ENCODE results near the gene PODXL. TPM values are rescaled to one million over a fixed set of nuclear protein-coding genes. Genes with fewer than 3 reads are reported as not detected.

The PODXL gene
- total and polyA plus RNA-seq, 2 of the 8 experiments (the other 6 are each of a cell fraction or from before 2014, with no cell fraction given), result 638 to 925 TPM

DNA sequence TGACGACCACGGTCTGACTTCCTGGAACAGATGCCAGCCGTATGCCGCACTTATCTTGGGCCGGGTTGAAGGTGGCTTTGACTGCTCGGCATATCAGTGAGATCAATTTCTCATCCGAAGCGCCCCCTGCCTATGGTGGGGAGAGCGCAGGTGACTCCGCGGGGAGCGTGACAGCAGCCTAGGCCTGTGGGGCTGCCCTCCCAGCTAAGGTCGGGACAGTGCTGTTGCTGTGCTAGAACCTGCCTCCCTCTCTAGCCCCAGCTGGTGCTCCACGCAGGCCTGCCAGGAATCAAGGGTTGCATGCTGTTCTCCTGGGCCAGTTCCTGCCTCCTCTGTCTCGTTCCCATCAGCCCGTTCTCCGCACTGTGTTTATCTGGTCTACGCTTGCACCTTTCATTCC, 49.8 kb downstream of the PODXL start:
- H3K14ac ChIP-seq (ENCODE audit: insufficient read length), result no peak overlapping the region
- DNase-seq (ENCODE audit: low read depth in 1 of 2, low spot score in 2 of 2), result peak in 1 of 2 experiments; percentile 54
- POLR2A ChIA-PET (ENCODE audit: partially characterized antibody), result interaction anchor here (1.4 kb wide), 1 partner anchor 9 kb away, joined by 7 read pairs; no protein-coding TSS in a partner anchor
- H3K27ac ChIP-seq (ENCODE audit: low read depth, low read length), result no peak overlapping the region
- 0 out of 2 replicates have a peak overlapping the region, but pooled peaks have one; percentile 5 for H2BK5ac ChIP-seq (ENCODE audit: low read depth, low read length)
- no peak overlapping the region for H2AFZ ChIP-seq (ENCODE audit: low read length)
- H3K4me2 ChIP-seq (ENCODE audit: insufficient read depth in 1 of 2, low read depth in 2 of 2, low read length in 2 of 2), result no peak overlapping the region
- WGBS, 2 experiments (ENCODE audit: extremely low coverage in 1 of 2, insufficient coverage in 1 of 2, insufficient read length in 1 of 2, insufficient replicate concordance in 2 of 2, low coverage in 1 of 2, low lambda C conversion rate in 2 of 2, missing lambda C conversion rate in 1 of 2), result 96% methylated on average over 18 of the region's 18 CpGs; no CpG with 5 or more reads in 1 of the 2 experiments
- no peak for FAIRE-seq
- H2BK20ac ChIP-seq (ENCODE audit: low read length), result no peak overlapping the region
- no peak overlapping the region for H3K23ac ChIP-seq (ENCODE audit: insufficient read length)
- peaks cover 0 to 47% of the 10 kb centered on the region in 2 experiments; a peak in 2 of 4 replicates for H3K79me2 ChIP-seq (ENCODE audit: control insufficient read depth in 1 of 2, insufficient read depth in 2 of 2, low read length in 2 of 2)
- H3K4me3 ChIP-seq (ENCODE audit: extremely low read depth in 1 of 4, insufficient read depth in 2 of 4, low read depth in 3 of 4, low read length in 4 of 4), result no peak overlapping the region
- H3K23me2 ChIP-seq (ENCODE audit: low read depth, low read length), result no peaks in the 10 kb centered on the region
- no peak overlapping the region for H2BK120ac ChIP-seq (replicated peaks; ENCODE audit: low read depth, low read length)
- no peak overlapping the region for H3K18ac ChIP-seq (ENCODE audit: extremely low read depth, low read length)
- H2BK12ac ChIP-seq (ENCODE audit: low read depth, low read length), result no peak overlapping the region
- no peak overlapping the region for H3K9ac ChIP-seq (replicated peaks in 1 of 4; ENCODE audit: extremely low read depth in 1 of 4, low read depth in 3 of 4, low read length in 3 of 4)
- H4K91ac ChIP-seq (replicated peaks; ENCODE audit: insufficient read length, low read length), result no peak overlapping the region
- CTCF ChIA-PET (ENCODE audit: partially characterized antibody), result interaction anchor here (0.7 to 7.6 kb wide), 21 partner anchors 9 to 611 kb away, joined by 3 to 73 read pairs (median 4); no protein-coding TSS in a partner anchor
- TF ChIP-seq TBP (IDR thresholded peaks at IDR 0.05; ENCODE audit: low read depth, low read length), result no peak
- TF ChIP-seq POLR2AphosphoS5 (IDR thresholded peaks at IDR 0.05; ENCODE audit: low read depth, low read length), result peak; percentile 70; the same call in 1 of the 2 replicates
- no peak for TF ChIP-seq CBX5 (IDR thresholded peaks at IDR 0.05; ENCODE audit: low read depth, low read length)
- TF ChIP-seq TCF12 (IDR thresholded peaks at IDR 0.05; ENCODE audit: low read depth, low read length), result no peak
- TF ChIP-seq, protein P1, sequence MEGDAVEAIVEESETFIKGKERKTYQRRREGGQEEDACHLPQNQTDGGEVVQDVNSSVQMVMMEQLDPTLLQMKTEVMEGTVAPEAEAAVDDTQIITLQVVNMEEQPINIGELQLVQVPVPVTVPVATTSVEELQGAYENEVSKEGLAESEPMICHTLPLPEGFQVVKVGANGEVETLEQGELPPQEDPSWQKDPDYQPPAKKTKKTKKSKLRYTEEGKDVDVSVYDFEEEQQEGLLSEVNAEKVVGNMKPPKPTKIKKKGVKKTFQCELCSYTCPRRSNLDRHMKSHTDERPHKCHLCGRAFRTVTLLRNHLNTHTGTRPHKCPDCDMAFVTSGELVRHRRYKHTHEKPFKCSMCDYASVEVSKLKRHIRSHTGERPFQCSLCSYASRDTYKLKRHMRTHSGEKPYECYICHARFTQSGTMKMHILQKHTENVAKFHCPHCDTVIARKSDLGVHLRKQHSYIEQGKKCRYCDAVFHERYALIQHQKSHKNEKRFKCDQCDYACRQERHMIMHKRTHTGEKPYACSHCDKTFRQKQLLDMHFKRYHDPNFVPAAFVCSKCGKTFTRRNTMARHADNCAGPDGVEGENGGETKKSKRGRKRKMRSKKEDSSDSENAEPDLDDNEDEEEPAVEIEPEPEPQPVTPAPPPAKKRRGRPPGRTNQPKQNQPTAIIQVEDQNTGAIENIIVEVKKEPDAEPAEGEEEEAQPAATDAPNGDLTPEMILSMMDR (IDR thresholded peaks at IDR 0.05; ENCODE audit: control extremely low read depth in 1 of 3, insufficient read depth in 1 of 3, low read depth in 1 of 3, low read length in 3 of 3), result peak; percentile 27 to 48 (median 34); a peak in 3 of 4 replicates
- TF ChIP-seq BACH1 (IDR thresholded peaks at IDR 0.05; ENCODE audit: low read length), result no peak
- no peak for TF ChIP-seq SIN3A (conservative IDR thresholded peaks at IDR 0.05 in 1 of 2, IDR thresholded peaks at IDR 0.05 in 1 of 2; ENCODE audit: low read depth in 1 of 2, low read length in 2 of 2)
- TF ChIP-seq POLR2A (IDR thresholded peaks at IDR 0.05; ENCODE audit: control extremely low read depth in 1 of 2, low read depth in 2 of 2, low read length in 2 of 2), result peak; percentile 7 to 46; a peak in 1 of 3 replicates
- peaks cover 80 to 97% (median 93%) of the 10 kb centered on the region in 4 experiments for H3K36me3 ChIP-seq (ENCODE audit: control insufficient read depth in 2 of 4, insufficient read depth in 4 of 4, low read length in 3 of 4)
- H3K79me1 ChIP-seq (ENCODE audit: low read depth, low read length), result peaks cover 8% of the 10 kb centered on the region
- no peak overlapping the region for H2AK5ac ChIP-seq (ENCODE audit: low read depth, low read length)
- 0 out of 2 replicates have a peak overlapping the region, but pooled peaks have one; percentile 45 for H4K8ac ChIP-seq (ENCODE audit: extremely low read depth, insufficient read depth, low read length)
- no peak overlapping the region for H3K56ac ChIP-seq (replicated peaks; ENCODE audit: insufficient read length, low read depth, low read length)
- H4K5ac ChIP-seq (ENCODE audit: insufficient read length, low read depth, low read length), result no peak overlapping the region
- H4K20me1 ChIP-seq (replicated peaks in 1 of 2; ENCODE audit: control insufficient read depth in 1 of 2, insufficient read depth in 2 of 2, low read length in 2 of 2), result peaks cover 37 to 44% of the 10 kb centered on the region in 2 experiments
- peaks cover 0 to 7% (median 3%) of the 10 kb centered on the region in 4 experiments; a peak in 4 of 7 replicates for H3K4me1 ChIP-seq (replicated peaks in 1 of 4; ENCODE audit: control insufficient read depth in 3 of 4, insufficient read depth in 4 of 4, low read length in 3 of 4)
- H3K9me3 ChIP-seq (ENCODE audit: insufficient read depth in 2 of 2, low read depth in 1 of 2, low read length in 1 of 2), result no peaks in the 10 kb centered on the region
- H3K27me3 ChIP-seq (replicated peaks in 1 of 4; ENCODE audit: control insufficient read depth in 3 of 4, extremely low read depth in 1 of 4, insufficient read depth in 3 of 4, low read length in 3 of 4), result no peaks in the 10 kb centered on the region
- no peak overlapping the region for H2BK15ac ChIP-seq (ENCODE audit: low read length)
- H3K4ac ChIP-seq (replicated peaks; ENCODE audit: insufficient read length, low read depth, low read length), result no peak overlapping the region

Measured in H1 (cell line).